H1 (cell line): ENCODE data around the gene ARHGAP18. TPM values are rescaled to one million over a fixed set of nuclear protein-coding genes. Genes with fewer than 3 reads are reported as not detected.

Experiments
- CTCF ChIA-PET: fragments of 300-600 bp; sonication (Branson Sonifier 250); formaldehyde crosslinking; loops from one replicate; lab custom pipeline; 2021; ENCODE audit not compliant: partially characterized antibody; lab: Charles Lee
- POLR2A ChIA-PET: fragments of 300-600 bp; sonication (Branson Sonifier 250); formaldehyde crosslinking; loops from one replicate; lab custom pipeline; 2021; ENCODE audit warnings: inconsistent platforms; ENCODE audit not compliant: partially characterized antibody; lab: Charles Lee
- DNase-seq, 2 experiments: peaks; one replicate each; pipeline versions ENCODE4 v3.0.0 to v3.0.0-alpha.2; 2010 to 2022; ENCODE audit warnings: low spot score in 2 of 2, low read depth in 1 of 2, mixed read lengths in 1 of 2
- FAIRE-seq: peaks from 2 replicates; lab custom pipeline; 2011; peaks lifted over from hg19 to GRCh38; lab: Jason Lieb, UNC
- H2AFZ ChIP-seq: 2 replicates; pipeline ENCODE4 v1.8.1; 2012; ENCODE audit warnings: low read length, inconsistent platforms
- H2AK5ac ChIP-seq: 2 replicates; pipeline ENCODE4 v1.6.1; 2013; ENCODE audit warnings: low read depth, low read length
- H2BK120ac ChIP-seq: replicated peaks from 2 replicates; pipeline ENCODE3; 2013; ENCODE audit warnings: low read depth, low read length, inconsistent platforms
- H2BK12ac ChIP-seq: 2 replicates; pipeline ENCODE4 v1.6.1; 2013; ENCODE audit warnings: low read depth, low read length
- H2BK15ac ChIP-seq: 2 replicates; pipeline ENCODE4 v1.6.1; 2013; ENCODE audit warnings: low read length
- H2BK20ac ChIP-seq: 2 replicates; pipeline ENCODE4 v1.6.1; 2013; ENCODE audit warnings: low read length
- H2BK5ac ChIP-seq: 2 replicates; pipeline ENCODE4 v1.6.1; 2013; ENCODE audit warnings: low read depth, low read length
- H3K14ac ChIP-seq: 2 replicates; pipeline ENCODE4 v1.6.1; 2013; ENCODE audit warnings: inconsistent platforms; ENCODE audit not compliant: insufficient read length
- H3K18ac ChIP-seq: 2 replicates; pipeline ENCODE4 v1.6.1; 2013; ENCODE audit warnings: low read length; ENCODE audit errors: extremely low read depth
- H3K23ac ChIP-seq: 2 replicates; pipeline ENCODE4 v1.6.1; 2013; ENCODE audit warnings: inconsistent platforms; ENCODE audit not compliant: insufficient read length
- H3K23me2 ChIP-seq: 2 replicates; pipeline ENCODE4 v1.6.1; 2013; ENCODE audit warnings: low read depth, low read length
- H3K27ac ChIP-seq: 2 replicates; pipeline ENCODE4 v1.6.1; 2011; ENCODE audit warnings: low read depth, low read length, inconsistent platforms
- H3K27me3 ChIP-seq, 4 experiments: replicated peaks in 1 of 4; 1 replicate in 1 of 4; 2 replicates in 3 of 4; pipeline versions ENCODE4 v1.6.1 to v1.8.1; 2011 to 2013; ENCODE audit warnings: low read length in 3 of 4, mild to moderate bottlenecking in 3 of 4, inconsistent platforms in 2 of 4, mixed read lengths in 2 of 4, moderate library complexity in 1 of 4; ENCODE audit not compliant: control insufficient read depth in 3 of 4, insufficient read depth in 3 of 4; ENCODE audit errors: extremely low read depth in 1 of 4
- H3K36me3 ChIP-seq, 4 experiments: 2 replicates each; pipeline versions ENCODE4 v1.6.1 to v1.8.1; 2011 to 2013; ENCODE audit warnings: mild to moderate bottlenecking in 4 of 4, low read length in 3 of 4, moderate library complexity in 2 of 4, control low read depth in 1 of 4, inconsistent platforms in 1 of 4; ENCODE audit not compliant: insufficient read depth in 4 of 4, control insufficient read depth in 2 of 4
- H3K4ac ChIP-seq: replicated peaks from 2 replicates; pipeline ENCODE3; 2013; ENCODE audit warnings: low read length, low read depth, mixed read lengths, inconsistent platforms; ENCODE audit not compliant: insufficient read length
- H3K4me1 ChIP-seq, 4 experiments: replicated peaks in 1 of 4; 1 replicate in 1 of 4; 2 replicates in 3 of 4; pipeline versions ENCODE4 v1.6.1 to v1.8.1; 2011 to 2013; ENCODE audit warnings: low read length in 3 of 4, inconsistent platforms in 2 of 4, mixed read lengths in 1 of 4; ENCODE audit not compliant: insufficient read depth in 4 of 4, control insufficient read depth in 3 of 4
- H3K4me2 ChIP-seq, 2 experiments: 2 replicates each; pipeline versions ENCODE4 v1.6.1 to v1.8.1; 2011 to 2013; ENCODE audit warnings: low read depth in 2 of 2, low read length in 2 of 2, control low read depth in 1 of 2, inconsistent platforms in 1 of 2, mild to moderate bottlenecking in 1 of 2; ENCODE audit not compliant: insufficient read depth in 1 of 2
- H3K4me3 ChIP-seq, 4 experiments: fragments of 200-600, 300-600 bp in 1 of 4; sonication (generic), shearing (Covaris generic), sonication (Bioruptor Twin) in 1 of 4; 2 replicates each; pipeline versions ENCODE4 v1.5.1 to v1.8.1; 2011 to 2016; ENCODE audit warnings: low read length in 4 of 4, low read depth in 3 of 4, control low read depth in 2 of 4, inconsistent platforms in 2 of 4, mild to moderate bottlenecking in 2 of 4, mixed read lengths in 1 of 4, moderate library complexity in 1 of 4; ENCODE audit not compliant: insufficient read depth in 2 of 4; ENCODE audit errors: extremely low read depth in 1 of 4
- H3K56ac ChIP-seq: replicated peaks from 2 replicates; pipeline ENCODE3; 2013; ENCODE audit warnings: low read depth, mild to moderate bottlenecking, mixed read lengths, low read length, inconsistent platforms; ENCODE audit not compliant: insufficient read length
- H3K79me1 ChIP-seq: 2 replicates; pipeline ENCODE4 v1.6.1; 2013; ENCODE audit warnings: low read depth, low read length, control low read depth
- H3K79me2 ChIP-seq, 2 experiments: 2 replicates each; pipeline versions ENCODE4 v1.6.1 to v1.8.1; 2012 to 2013; ENCODE audit warnings: low read length in 2 of 2, mild to moderate bottlenecking in 2 of 2, inconsistent platforms in 1 of 2; ENCODE audit not compliant: insufficient read depth in 2 of 2, control insufficient read depth in 1 of 2
- H3K9ac ChIP-seq, 4 experiments: replicated peaks in 1 of 4; 1 replicate in 1 of 4; 2 replicates in 3 of 4; pipeline versions ENCODE4 v1.6.1 to v1.8.1; 2011 to 2013; ENCODE audit warnings: low read depth in 3 of 4, low read length in 3 of 4, control low read depth in 2 of 4, mild to moderate bottlenecking in 2 of 4, moderate library complexity in 2 of 4, inconsistent platforms in 1 of 4; ENCODE audit errors: extremely low read depth in 1 of 4
- H3K9me3 ChIP-seq, 2 experiments: 2 replicates each; pipeline versions ENCODE4 v1.6.1 to v1.8.1; 2012 to 2013; ENCODE audit warnings: mild to moderate bottlenecking in 2 of 2, moderate library complexity in 2 of 2, control low read depth in 1 of 2, inconsistent platforms in 1 of 2, low read depth in 1 of 2, low read length in 1 of 2, mixed read lengths in 1 of 2; ENCODE audit not compliant: insufficient read depth in 2 of 2
- H4K20me1 ChIP-seq, 2 experiments: replicated peaks in 1 of 2; 2 replicates each; pipeline versions ENCODE3 to v1.8.1; 2011 to 2013; ENCODE audit warnings: inconsistent platforms in 2 of 2, low read length in 2 of 2, mild to moderate bottlenecking in 1 of 2; ENCODE audit not compliant: insufficient read depth in 2 of 2, control insufficient read depth in 1 of 2
- H4K5ac ChIP-seq: 2 replicates; pipeline ENCODE4 v1.6.1; 2013; ENCODE audit warnings: low read length, low read depth, mixed read lengths, inconsistent platforms; ENCODE audit not compliant: insufficient read length
- H4K8ac ChIP-seq: 2 replicates; pipeline ENCODE4 v1.8.0; 2013; ENCODE audit warnings: mild to moderate bottlenecking, moderate library complexity, low read length, inconsistent platforms; ENCODE audit not compliant: insufficient read depth; ENCODE audit errors: extremely low read depth
- H4K91ac ChIP-seq: replicated peaks from 2 replicates; pipeline ENCODE3; 2013; ENCODE audit warnings: low read length, mixed read lengths, inconsistent platforms; ENCODE audit not compliant: insufficient read length
- ASH2L ChIP-seq: fragments of 200-600, 300-600 bp; sonication (generic); IDR thresholded peaks from one replicate; pipeline ENCODE4 v1.7.1; 2017; ENCODE audit warnings: low read length
- CEBPB ChIP-seq: IDR thresholded peaks from 2 replicates; pipeline ENCODE4 v1.6.1; 2012; ENCODE audit warnings: low read depth, low read length
- CTCF ChIP-seq, 3 experiments: IDR thresholded peaks; 1 replicate in 2 of 3; 2 replicates in 1 of 3; pipeline versions ENCODE4 v1.5.1 to v1.6.1; 2011; ENCODE audit warnings: low read length in 3 of 3, mild to moderate bottlenecking in 3 of 3, inconsistent platforms in 2 of 3, low read depth in 1 of 3, moderate library complexity in 1 of 3; ENCODE audit not compliant: insufficient read depth in 1 of 3; ENCODE audit errors: control extremely low read depth in 1 of 3
- HDAC6 ChIP-seq: IDR thresholded peaks from one replicate; pipeline ENCODE4 v1.7.1; 2012; ENCODE audit warnings: low read depth, mild to moderate bottlenecking, inconsistent platforms, low read length, moderate library complexity
- RBBP5 ChIP-seq: IDR thresholded peaks from 2 replicates; pipeline ENCODE4 v1.7.1; 2012; ENCODE audit warnings: low read depth, mild to moderate bottlenecking, inconsistent platforms, low read length, moderate library complexity, borderline replicate concordance
- RFX5 ChIP-seq: IDR thresholded peaks from 2 replicates; pipeline ENCODE4 v1.6.1; 2011; ENCODE audit warnings: low read depth, low read length, improper control_type of control experiment, borderline replicate concordance
- RNF2 ChIP-seq: fragments of 200-900, 300-1000 bp; sonication (generic); IDR thresholded peaks from 2 replicates; pipeline ENCODE4 v1.7.1; 2016; ENCODE audit warnings: borderline replicate concordance, low read depth, mild to moderate bottlenecking, antibody characterized with exemption, low read length; ENCODE audit not compliant: poor library complexity, severe bottlenecking; ENCODE audit errors: missing control alignments
- SIN3A ChIP-seq, 2 experiments: IDR thresholded peaks in 1 of 2; conservative IDR thresholded peaks in 1 of 2; 2 replicates each; pipeline ENCODE4 v1.6.1; 2011 to 2012; ENCODE audit warnings: low read length in 2 of 2, improper control_type of control experiment in 1 of 2, low read depth in 1 of 2, mild to moderate bottlenecking in 1 of 2
- SUZ12 ChIP-seq: fragments of 200-600 bp; sonication (generic); IDR thresholded peaks from 2 replicates; pipeline ENCODE4 v1.6.1; 2012; ENCODE audit warnings: mild to moderate bottlenecking, inconsistent platforms, low read length, moderate library complexity, mixed read lengths
- TEAD4 ChIP-seq: IDR thresholded peaks from 2 replicates; pipeline ENCODE4 v1.6.1; 2012; ENCODE audit warnings: low read depth, low read length, inconsistent platforms, mixed read lengths
- ZNF274 ChIP-seq: IDR thresholded peaks from 2 replicates; pipeline ENCODE4 v1.7.0; 2012; ENCODE audit warnings: low read length, borderline replicate concordance; ENCODE audit errors: extremely low read depth
- WGBS, 2 experiments: shearing (Covaris generic) in 1 of 2; methylation state at CpG; one replicate each; pipeline versions ENCODE4 v1.1.6 to v1.1.7; 2013 to 2015; ENCODE audit warnings: low lambda C conversion rate in 2 of 2, mixed read lengths in 2 of 2, inconsistent platforms in 1 of 2, low coverage in 1 of 2, missing lambda C conversion rate in 1 of 2; ENCODE audit not compliant: insufficient replicate concordance in 2 of 2, insufficient coverage in 1 of 2, insufficient read length in 1 of 2; ENCODE audit errors: extremely low coverage in 1 of 2, missing lambda C conversion rate in 1 of 2; 5-methylcytosine and 5-hydroxymethylcytosine counted together
- polyA plus RNA-seq, 7 experiments: library from polyadenylated mRNA; depleted of rRNA in 3 of 7; stranded (reverse) in 5 of 7; unstranded in 2 of 7; fragments of >200 nt in 5 of 7; fragments of 200-250 nt in 2 of 7; gene quantifications; 1 replicate in 5 of 7; 2 replicates in 1 of 7; 4 replicates in 1 of 7; pipeline versions ENCODE4 v1.2.1 to v1.2.3, GENCODE V29; 2011 to 2013; ENCODE audit warnings: missing spikeins in 2 of 7, mixed read lengths in 2 of 7
- total RNA-seq: library from RNA; stranded (reverse); fragmentation: NEBNext Ultra II Directional; extraction: Animal tissue kit (Norgen Biotek cat#: 25700); gene quantifications from 2 replicates; pipeline ENCODE4 v1.2.1, GENCODE V29; 2021

ARHGAP18 gene
- total and polyA plus RNA-seq, 2 of the 8 experiments (the other 6 are each of a cell fraction or from before 2014, with no cell fraction given): 0.83 to 4.5 TPM

- Histone ChIP-seq H3K4me1 (peaks cover 0 to 9% (median under 1%) of the 10 kb centered on the region in 4 experiments; a peak in 1 of 7 replicates), H2BK5ac (no peak overlapping the region), H2AFZ (no peak overlapping the region), H3K4me2 (no peak overlapping the region), H2BK120ac (no peak overlapping the region), H4K20me1 (no peaks in the 10 kb centered on the region), H4K91ac (no peak overlapping the region), H3K27ac (no peak overlapping the region), H2BK20ac (no peak overlapping the region), H3K79me2 (no peaks in the 10 kb centered on the region; a peak in 1 of 4 replicates), H3K4me3 (no peak overlapping the region), H2BK15ac (no peak overlapping the region), H3K79me1 (no peaks in the 10 kb centered on the region), H3K4ac (no peak overlapping the region), H3K23ac (no peak overlapping the region), H3K27me3 (no peaks in the 10 kb centered on the region; a peak in 1 of 7 replicates), H2AK5ac (no peak overlapping the region), H2BK12ac (no peak overlapping the region), H3K23me2 (0 out of 2 replicates have a peak, but pooled peaks cover 4% of the 10 kb centered on the region), H4K5ac (no peak overlapping the region), H3K14ac (no peak overlapping the region), H3K18ac (no peak overlapping the region), H3K9me3 (no peaks in the 10 kb centered on the region), H4K8ac (no peak overlapping the region), H3K36me3 (no peaks in the 10 kb centered on the region), H3K56ac (no peak overlapping the region), H3K9ac (no peak overlapping the region)
- no peak for FAIRE-seq
- POLR2A ChIA-PET: no interaction called here
- DNase-seq: no peak
- CTCF ChIA-PET: interaction anchor here (0.6 kb wide), 1 partner anchor 971 kb away, joined by 3 read pairs; no protein-coding TSS in a partner anchor
- WGBS, 2 experiments: 94% methylated on average over 6 of the region's 6 CpGs; no CpG with 5 or more reads in 1 of the 2 experiments
- TF ChIP-seq ZNF274 (no peak), ASH2L (no peak), CEBPB (no peak), SUZ12 (no peak), RNF2 (no peak), RFX5 (no peak), HDAC6 (no peak), TEAD4 (no peak), RBBP5 (no peak), CTCF (IDR thresholded peaks at IDR 0.05; ENCODE audit: control extremely low read depth in 1 of 3, insufficient read depth in 1 of 3, low read depth in 1 of 3, low read length in 3 of 3) (no peak), SIN3A (conservative IDR thresholded peaks at IDR 0.05 in 1 of 2, IDR thresholded peaks at IDR 0.05 in 1 of 2; ENCODE audit: low read depth in 1 of 2, low read length in 2 of 2) (no peak)
Observed at GRCh38 chr6:129707028-129707427, 2.9 kb downstream of the ARHGAP18 start.
